ENCODE data around the gene ZNF718. TPM values are rescaled to one million over a fixed set of nuclear protein-coding genes. Genes with fewer than 3 reads are reported as not detected.

The ZNF718 gene
- total RNA-seq, 1 donor from 2014 or later: 11.4 TPM

Other genes with a start within 250 kb of the ZNF718 start
- 3.5 and 10.4 TPM in 2 replicates for gene ZNF595, start 71.2 kb upstream of the ZNF718 start, total RNA-seq
- 0.05 and 1.1 TPM in 2 replicates for gene ZNF732, start 181.0 kb downstream of the ZNF718 start, total RNA-seq
- 2.2 and 8.5 TPM in 2 replicates for gene ZNF141, start 213.3 kb downstream of the ZNF718 start, total RNA-seq